K562 (cell line): ENCODE measurements around the gene WFIKKN1. TPM values are rescaled to one million over a fixed set of nuclear protein-coding genes. Genes with fewer than 3 reads are reported as not detected.

ENCODE experiments used
- CBX2 ChIP-seq: fragments of 200-600 bp; sonication (generic); IDR thresholded peaks from one replicate; pipeline ENCODE4 v1.6.1; 2012; ENCODE audit warnings: mild to moderate bottlenecking, low read length, inconsistent platforms; ENCODE audit not compliant: insufficient read depth, poor library complexity, severe bottlenecking
- DACH1 ChIP-seq: fragments of 450-650 bp; IDR thresholded peaks from 2 replicates; pipeline ENCODE4 v1.6.1; 2018; ENCODE audit not compliant: partially characterized antibody
- HDAC2 ChIP-seq: fragments of 450-650 bp; IDR thresholded peaks from 2 replicates; pipeline ENCODE4 v1.6.1; 2016; ENCODE audit warnings: mild to moderate bottlenecking
- HNRNPUL1 ChIP-seq: fragments of 200-400 bp; formaldehyde crosslinking; IDR thresholded peaks from 2 replicates; pipeline ENCODE4 v1.6.1; 2017; ENCODE audit warnings: low read length
- IFI16 ChIP-seq: fragments of 250-450 bp; sonication (Bioruptor Pico); IDR thresholded peaks from 2 replicates; pipeline ENCODE4 v2.1.2; 2022; ENCODE audit warnings: mild to moderate bottlenecking, inconsistent platforms
- MEF2D ChIP-seq: conservative IDR thresholded peaks from 2 replicates; pipeline ENCODE4 v1.6.1; 2016; ENCODE audit warnings: low read depth, missing genetic modification characterization, missing compliant biosample characterization
- MTA1 ChIP-seq: fragments of 450-650 bp; IDR thresholded peaks from 2 replicates; pipeline ENCODE4 v1.6.1; 2017; ENCODE audit warnings: borderline replicate concordance
- POLR2AphosphoS2 ChIP-seq: IDR thresholded peaks from 2 replicates; pipeline ENCODE4 v1.6.1; 2012; ENCODE audit warnings: low read length, improper control_type of control experiment
- PURB ChIP-seq: sonication (generic); formaldehyde crosslinking; IDR thresholded peaks from 2 replicates; pipeline ENCODE4 v1.9.0; 2021; ENCODE audit warnings: low read depth, mild to moderate bottlenecking, missing genetic modification reagents
- RFX1 ChIP-seq: fragments of 450-650 bp; IDR thresholded peaks from 2 replicates; pipeline ENCODE4 v1.6.1; 2016; ENCODE audit warnings: mild to moderate bottlenecking, moderate library complexity
- SIN3A ChIP-seq, 2 experiments: fragments of 150-350 bp in 1 of 2; IDR thresholded peaks; 2 replicates each; pipeline ENCODE4 v1.6.1; 2011 to 2016; ENCODE audit warnings: borderline replicate concordance in 2 of 2, low read depth in 2 of 2, low read length in 2 of 2, mild to moderate bottlenecking in 2 of 2, moderate library complexity in 2 of 2; ENCODE audit not compliant: control insufficient read depth in 1 of 2
- SMARCE1 ChIP-seq: fragments of 450-650 bp; IDR thresholded peaks from 2 replicates; pipeline ENCODE4 v1.7.1; 2016; ENCODE audit warnings: mild to moderate bottlenecking
- TRIM24 ChIP-seq, 2 experiments: fragments of 450-650 bp; IDR thresholded peaks; 2 replicates each; pipeline ENCODE4 v1.6.1; 2016
- YY1 ChIP-seq, 3 experiments: IDR thresholded peaks; 2 replicates each; pipeline ENCODE4 v1.6.1; 2011; ENCODE audit warnings: low read length in 2 of 3, mild to moderate bottlenecking in 2 of 3, moderate library complexity in 2 of 3, borderline replicate concordance in 1 of 3, control low read depth in 1 of 3, low read depth in 1 of 3; ENCODE audit not compliant: insufficient read depth in 3 of 3, insufficient replicate concordance in 2 of 3, control insufficient read depth in 1 of 3, insufficient read length in 1 of 3; ENCODE audit errors: extremely low read depth in 1 of 3
- ZNF175 ChIP-seq: fragments of 200-800 bp; sonication (Bioruptor generic); IDR thresholded peaks from 2 replicates; pipeline ENCODE4 v1.6.1; 2016; ENCODE audit warnings: low read depth, mild to moderate bottlenecking, missing genetic modification characterization, missing compliant biosample characterization
- polyA plus RNA-seq, 8 experiments: library from polyadenylated mRNA; depleted of rRNA in 4 of 8; stranded (reverse) in 5 of 8; unstranded in 3 of 8; fragments of >200 nt; fragmentation: Nextera tagmentation in 2 of 8; fragmentation: Illumina TruSeq in 1 of 8; extraction: Ambion mirVana in 2 of 8; extraction: Trizol in 1 of 8; gene quantifications; 2 replicates each; pipeline versions ENCODE4 v1.2.1 to v1.2.3, GENCODE V29; 2011 to 2014; ENCODE audit warnings: inconsistent platforms in 1 of 8, missing spikeins in 1 of 8
- total RNA-seq, 7 experiments: library from RNA; depleted of rRNA in 6 of 7; stranded (reverse); fragments of >200 nt in 6 of 7; fragmentation: Illumina TruSeq in 2 of 7; extraction: Trizol in 2 of 7; gene quantifications; 2 replicates each; pipeline versions ENCODE4 v1.2.1 to v1.2.3, GENCODE V29; 2011 to 2021; ENCODE audit warnings: low replicate concordance in 1 of 7
- TF ChIP-seq, protein P1 (sequence below): fragments of 250-450 bp; sonication (Bioruptor Pico); IDR thresholded peaks from 2 replicates; pipeline ENCODE4 v1.8.0; 2022; ENCODE audit warnings: inconsistent platforms, mild to moderate bottlenecking, moderate library complexity, borderline replicate concordance
- TF ChIP-seq, protein P2 (sequence below): fragments of 250-450 bp; sonication (Bioruptor Pico); IDR thresholded peaks from 2 replicates; pipeline ENCODE4 v1.5.0; 2020; ENCODE audit warnings: mild to moderate bottlenecking
- TF ChIP-seq, protein P3 (sequence below): fragments of 450-650 bp; IDR thresholded peaks from 2 replicates; pipeline ENCODE4 v1.6.1; 2018; ENCODE audit not compliant: partially characterized antibody
- TF ChIP-seq, protein P4 (sequence below): fragments of 250-450 bp; sonication (Bioruptor Pico); IDR thresholded peaks from 2 replicates; pipeline ENCODE4 v1.4.0; 2020; ENCODE audit warnings: mild to moderate bottlenecking, moderate library complexity

WFIKKN1 gene
- total and polyA plus RNA-seq, 9 of the 15 experiments (the other 6 are each of a cell fraction or from before 2014, with no cell fraction given) = 0.14 to 1.1 (median 0.50) TPM; not detected in 4

DNA sequence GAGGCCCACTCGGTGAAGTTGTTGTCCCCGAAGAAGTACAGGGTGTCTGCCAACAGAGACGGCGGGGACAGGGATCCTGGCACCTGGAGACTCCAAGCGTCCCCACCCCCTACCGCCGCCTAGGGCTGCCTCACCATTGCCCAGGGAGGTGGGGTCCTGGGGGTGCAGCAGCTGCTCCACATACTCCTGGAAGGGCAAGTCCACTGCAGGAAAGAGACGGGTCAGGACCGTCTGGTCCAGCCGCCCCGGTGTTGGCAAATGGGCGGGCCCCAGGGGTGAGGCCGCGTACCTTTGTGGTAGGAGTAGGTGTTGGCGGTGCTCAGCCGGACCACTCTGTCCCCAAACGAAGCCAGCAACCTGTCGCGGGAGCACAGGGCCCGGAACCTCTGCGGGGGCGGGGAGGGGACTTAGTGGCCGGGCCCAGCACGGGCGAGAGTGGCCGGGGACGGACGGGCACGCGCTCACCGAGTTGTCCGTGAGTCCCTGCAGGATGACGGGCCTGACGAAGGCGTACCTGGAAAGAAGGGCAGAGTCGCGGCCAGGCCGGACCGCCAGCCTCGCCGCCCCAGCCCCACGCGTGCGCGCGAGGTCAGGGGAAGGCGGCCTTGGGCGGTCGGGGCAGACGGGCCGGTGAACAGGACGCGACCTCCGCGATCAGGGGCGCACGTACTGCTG lies 52.7 kb downstream of the WFIKKN1 start (continued):
- TF ChIP-seq DACH1 = no peak
- TF ChIP-seq, protein P1, sequence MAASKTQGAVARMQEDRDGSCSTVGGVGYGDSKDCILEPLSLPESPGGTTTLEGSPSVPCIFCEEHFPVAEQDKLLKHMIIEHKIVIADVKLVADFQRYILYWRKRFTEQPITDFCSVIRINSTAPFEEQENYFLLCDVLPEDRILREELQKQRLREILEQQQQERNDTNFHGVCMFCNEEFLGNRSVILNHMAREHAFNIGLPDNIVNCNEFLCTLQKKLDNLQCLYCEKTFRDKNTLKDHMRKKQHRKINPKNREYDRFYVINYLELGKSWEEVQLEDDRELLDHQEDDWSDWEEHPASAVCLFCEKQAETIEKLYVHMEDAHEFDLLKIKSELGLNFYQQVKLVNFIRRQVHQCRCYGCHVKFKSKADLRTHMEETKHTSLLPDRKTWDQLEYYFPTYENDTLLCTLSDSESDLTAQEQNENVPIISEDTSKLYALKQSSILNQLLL = no peak
- TF ChIP-seq HNRNPUL1 = no peak
- peak in 1 of 2 experiments; percentile 16; a peak in 1 of 4 replicates for TF ChIP-seq SIN3A (IDR thresholded peaks at IDR 0.05; ENCODE audit: borderline replicate concordance in 2 of 2, control insufficient read depth in 1 of 2, low read depth in 2 of 2, low read length in 2 of 2)
- TF ChIP-seq HDAC2 = no peak
- TF ChIP-seq CBX2 = no peak
- TF ChIP-seq, protein P2, sequence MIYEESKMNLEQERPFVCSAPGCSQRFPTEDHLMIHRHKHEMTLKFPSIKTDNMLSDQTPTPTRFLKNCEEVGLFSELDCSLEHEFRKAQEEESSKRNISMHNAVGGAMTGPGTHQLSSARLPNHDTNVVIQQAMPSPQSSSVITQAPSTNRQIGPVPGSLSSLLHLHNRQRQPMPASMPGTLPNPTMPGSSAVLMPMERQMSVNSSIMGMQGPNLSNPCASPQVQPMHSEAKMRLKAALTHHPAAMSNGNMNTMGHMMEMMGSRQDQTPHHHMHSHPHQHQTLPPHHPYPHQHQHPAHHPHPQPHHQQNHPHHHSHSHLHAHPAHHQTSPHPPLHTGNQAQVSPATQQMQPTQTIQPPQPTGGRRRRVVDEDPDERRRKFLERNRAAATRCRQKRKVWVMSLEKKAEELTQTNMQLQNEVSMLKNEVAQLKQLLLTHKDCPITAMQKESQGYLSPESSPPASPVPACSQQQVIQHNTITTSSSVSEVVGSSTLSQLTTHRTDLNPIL (CRISPR knock-in tag) = no peak
- TF ChIP-seq PURB (CRISPR knock-in tag) = no peak
- no peak for TF ChIP-seq MEF2D (tag)
- TF ChIP-seq MTA1 = no peak
- TF ChIP-seq SMARCE1 = no peak
- no peak for TF ChIP-seq TRIM24 (IDR thresholded peaks at IDR 0.05)
- no peak for TF ChIP-seq YY1 (IDR thresholded peaks at IDR 0.05; ENCODE audit: borderline replicate concordance in 1 of 3, control insufficient read depth in 1 of 3, extremely low read depth in 1 of 3, insufficient read depth in 3 of 3, insufficient read length in 1 of 3, insufficient replicate concordance in 2 of 3, low read depth in 1 of 3, low read length in 2 of 3)
- no peak for TF ChIP-seq ZNF175 (CRISPR knock-in tag)
- TF ChIP-seq, protein P3, sequence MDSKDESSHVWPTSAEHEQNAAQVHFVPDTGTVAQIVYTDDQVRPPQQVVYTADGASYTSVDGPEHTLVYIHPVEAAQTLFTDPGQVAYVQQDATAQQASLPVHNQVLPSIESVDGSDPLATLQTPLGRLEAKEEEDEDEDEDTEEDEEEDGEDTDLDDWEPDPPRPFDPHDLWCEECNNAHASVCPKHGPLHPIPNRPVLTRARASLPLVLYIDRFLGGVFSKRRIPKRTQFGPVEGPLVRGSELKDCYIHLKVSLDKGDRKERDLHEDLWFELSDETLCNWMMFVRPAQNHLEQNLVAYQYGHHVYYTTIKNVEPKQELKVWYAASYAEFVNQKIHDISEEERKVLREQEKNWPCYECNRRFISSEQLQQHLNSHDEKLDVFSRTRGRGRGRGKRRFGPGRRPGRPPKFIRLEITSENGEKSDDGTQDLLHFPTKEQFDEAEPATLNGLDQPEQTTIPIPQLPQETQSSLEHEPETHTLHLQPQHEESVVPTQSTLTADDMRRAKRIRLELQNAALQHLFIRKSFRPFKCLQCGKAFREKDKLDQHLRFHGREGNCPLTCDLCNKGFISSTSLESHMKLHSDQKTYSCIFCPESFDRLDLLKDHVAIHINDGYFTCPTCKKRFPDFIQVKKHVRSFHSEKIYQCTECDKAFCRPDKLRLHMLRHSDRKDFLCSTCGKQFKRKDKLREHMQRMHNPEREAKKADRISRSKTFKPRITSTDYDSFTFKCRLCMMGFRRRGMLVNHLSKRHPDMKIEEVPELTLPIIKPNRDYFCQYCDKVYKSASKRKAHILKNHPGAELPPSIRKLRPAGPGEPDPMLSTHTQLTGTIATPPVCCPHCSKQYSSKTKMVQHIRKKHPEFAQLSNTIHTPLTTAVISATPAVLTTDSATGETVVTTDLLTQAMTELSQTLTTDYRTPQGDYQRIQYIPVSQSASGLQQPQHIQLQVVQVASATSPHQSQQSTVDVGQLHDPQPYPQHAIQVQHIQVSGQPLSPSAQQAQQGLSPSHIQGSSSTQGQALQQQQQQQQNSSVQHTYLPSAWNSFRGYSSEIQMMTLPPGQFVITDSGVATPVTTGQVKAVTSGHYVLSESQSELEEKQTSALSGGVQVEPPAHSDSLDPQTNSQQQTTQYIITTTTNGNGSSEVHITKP = no peak
- peak; percentile 50; the same call in 1 of the 2 replicates for TF ChIP-seq POLR2AphosphoS2
- TF ChIP-seq IFI16 (CRISPR knock-in tag) = no peak
- TF ChIP-seq, protein P4, sequence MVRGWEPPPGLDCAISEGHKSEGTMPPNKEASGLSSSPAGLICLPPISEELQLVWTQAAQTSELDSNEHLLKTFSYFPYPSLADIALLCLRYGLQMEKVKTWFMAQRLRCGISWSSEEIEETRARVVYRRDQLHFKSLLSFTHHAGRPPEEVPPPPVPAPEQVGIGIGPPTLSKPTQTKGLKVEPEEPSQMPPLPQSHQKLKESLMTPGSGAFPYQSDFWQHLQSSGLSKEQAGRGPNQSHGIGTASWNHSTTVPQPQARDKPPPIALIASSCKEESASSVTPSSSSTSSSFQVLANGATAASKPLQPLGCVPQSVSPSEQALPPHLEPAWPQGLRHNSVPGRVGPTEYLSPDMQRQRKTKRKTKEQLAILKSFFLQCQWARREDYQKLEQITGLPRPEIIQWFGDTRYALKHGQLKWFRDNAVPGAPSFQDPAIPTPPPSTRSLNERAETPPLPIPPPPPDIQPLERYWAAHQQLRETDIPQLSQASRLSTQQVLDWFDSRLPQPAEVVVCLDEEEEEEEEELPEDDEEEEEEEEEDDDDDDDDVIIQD (CRISPR knock-in tag) = no peak; the same call in 1 of the 2 replicates
- TF ChIP-seq RFX1 = no peak
